ENCODE measurements around the gene CRMP1.

- TF ChIP-seq, protein P1, sequence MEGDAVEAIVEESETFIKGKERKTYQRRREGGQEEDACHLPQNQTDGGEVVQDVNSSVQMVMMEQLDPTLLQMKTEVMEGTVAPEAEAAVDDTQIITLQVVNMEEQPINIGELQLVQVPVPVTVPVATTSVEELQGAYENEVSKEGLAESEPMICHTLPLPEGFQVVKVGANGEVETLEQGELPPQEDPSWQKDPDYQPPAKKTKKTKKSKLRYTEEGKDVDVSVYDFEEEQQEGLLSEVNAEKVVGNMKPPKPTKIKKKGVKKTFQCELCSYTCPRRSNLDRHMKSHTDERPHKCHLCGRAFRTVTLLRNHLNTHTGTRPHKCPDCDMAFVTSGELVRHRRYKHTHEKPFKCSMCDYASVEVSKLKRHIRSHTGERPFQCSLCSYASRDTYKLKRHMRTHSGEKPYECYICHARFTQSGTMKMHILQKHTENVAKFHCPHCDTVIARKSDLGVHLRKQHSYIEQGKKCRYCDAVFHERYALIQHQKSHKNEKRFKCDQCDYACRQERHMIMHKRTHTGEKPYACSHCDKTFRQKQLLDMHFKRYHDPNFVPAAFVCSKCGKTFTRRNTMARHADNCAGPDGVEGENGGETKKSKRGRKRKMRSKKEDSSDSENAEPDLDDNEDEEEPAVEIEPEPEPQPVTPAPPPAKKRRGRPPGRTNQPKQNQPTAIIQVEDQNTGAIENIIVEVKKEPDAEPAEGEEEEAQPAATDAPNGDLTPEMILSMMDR (IDR thresholded peaks at IDR 0.05; ENCODE audit: borderline replicate concordance, extremely low read depth, low read length, poor library complexity, severe bottlenecking), result no peak
- TF ChIP-seq EZH2 (IDR thresholded peaks at IDR 0.05; ENCODE audit: borderline replicate concordance, low read depth, low read length, severe bottlenecking), result no peak
These were observed 11.5 kb downstream of the CRMP1 start for GRCh38 chr4:5881340-5881739.
